ENCODE data around the gene ZNF883.
A peak's percentile ranks its signal among the peaks of the same experiment; 100 is the strongest.
"Not testable (repeated sequence)": the region's sequence is repeated elsewhere in the genome, so short reads cannot be mapped to it uniquely, and the experiment has no call there.

ZNF883 gene

GRCh38 chr9:113011911-113012381, at the start of gene ZNF883:
Gene ZNF883 (minus strand): TSS chr9:113012192.
- no peak for DNase-seq

DNA sequence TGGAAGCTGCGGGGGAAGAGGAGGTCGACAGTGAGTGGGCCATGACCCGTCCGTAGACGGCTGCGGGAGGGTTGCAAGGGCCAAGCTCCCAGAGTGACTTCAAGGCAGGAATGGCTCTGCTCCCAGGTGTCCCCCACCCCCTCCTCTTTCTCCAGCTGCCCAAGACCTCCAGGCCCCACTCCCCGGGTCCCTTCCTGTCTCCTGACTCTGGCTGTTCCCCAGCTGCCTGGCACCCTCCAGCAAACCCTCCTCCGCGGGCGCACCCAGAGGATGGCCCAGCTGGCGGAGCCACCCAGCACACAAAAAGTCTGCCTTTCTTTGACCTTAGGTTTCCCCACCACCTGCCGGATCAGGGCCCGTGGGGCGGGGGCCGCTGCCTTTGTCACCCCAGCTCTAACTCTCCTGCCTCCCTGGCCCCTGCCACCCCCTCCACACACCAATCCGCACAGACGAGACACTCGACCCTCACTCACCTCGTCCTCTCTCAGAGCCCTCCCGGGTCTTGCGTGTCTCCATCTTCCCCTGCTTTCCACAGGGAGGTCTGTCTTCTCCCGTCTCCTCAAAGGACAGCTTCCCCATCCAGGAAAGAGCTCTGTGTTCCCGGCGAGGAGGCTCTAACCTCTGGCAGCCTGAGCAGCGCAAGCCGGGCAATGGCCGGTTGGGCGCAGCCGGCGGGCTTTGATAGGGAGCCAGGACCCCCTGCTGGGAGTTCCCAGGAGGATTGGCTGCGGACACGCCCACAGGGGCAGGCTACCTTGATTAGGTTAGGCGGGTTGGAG, 49.3 kb upstream of the ZNF883 start:
- not testable (repeated sequence) for DNase-seq

DNA sequence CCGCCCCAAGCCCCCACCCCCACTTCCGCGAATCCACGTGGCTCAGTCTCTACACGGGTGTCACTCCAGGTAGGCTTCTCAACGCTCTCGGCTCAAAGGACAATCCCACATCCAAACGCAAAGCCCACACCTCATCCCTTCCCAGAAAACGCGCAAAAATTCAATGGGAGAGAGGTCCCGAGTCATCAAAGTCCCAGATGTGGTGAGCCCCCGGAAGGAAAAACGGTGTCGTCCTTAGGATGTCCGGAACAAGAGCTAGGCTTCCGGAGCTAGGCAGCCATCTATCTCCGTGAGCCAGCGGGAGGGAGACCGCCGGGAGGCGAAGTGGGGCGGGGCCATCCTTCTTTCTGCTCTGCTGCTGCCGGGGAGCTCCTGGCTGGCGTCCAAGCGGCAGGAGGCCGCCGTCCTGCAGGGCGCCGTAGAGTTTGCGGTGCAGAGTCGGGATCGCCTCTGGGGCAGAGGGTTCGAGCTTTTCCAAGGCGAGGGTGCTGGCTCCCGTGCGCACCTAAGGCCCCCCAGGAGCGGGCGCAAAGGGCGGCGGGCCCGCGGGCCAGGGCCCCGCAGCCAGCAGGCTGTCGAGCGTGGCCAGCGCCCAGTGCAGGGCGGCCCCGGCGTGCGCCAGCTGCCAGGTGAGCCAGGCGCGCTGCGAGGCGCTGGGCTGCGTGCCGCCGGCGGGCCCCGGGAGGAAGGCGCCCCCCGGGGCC, 47.7 kb upstream of the ZNF883 start:
- not testable (repeated sequence) for DNase-seq

DNA sequence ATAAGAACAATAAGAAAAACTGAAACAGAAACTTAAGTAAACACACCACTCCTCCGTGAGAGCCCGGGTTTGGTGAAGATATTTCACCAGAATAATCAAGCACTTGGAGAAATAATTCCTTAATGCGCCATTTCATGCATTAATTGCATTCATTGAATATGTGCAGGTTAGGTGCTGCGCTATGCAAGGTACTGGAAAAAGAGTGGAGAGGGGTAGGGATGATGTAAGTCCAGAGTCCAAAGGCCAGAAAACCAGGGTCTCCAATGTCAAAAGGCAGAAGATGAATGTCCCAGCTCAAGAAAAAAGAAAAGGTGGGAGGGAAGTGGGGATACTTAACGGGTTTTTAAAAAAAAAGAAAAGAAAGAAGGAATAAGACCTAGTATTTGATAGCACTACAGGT, 45.2 kb upstream of the ZNF883 start:
- DNase-seq: no peak

GRCh38 chr9:113056191-113057106, 44.5 kb upstream of the ZNF883 start, which contains the start of gene ZFP37:
Gene ZFP37 (minus strand): TSS chr9:113056724. CDS start chr9:113056688, 36 bp downstream.
- no peak for DNase-seq

GRCh38 chr9:113042884-113043657, 31.1 kb upstream of the ZNF883 start:
- no peak for DNase-seq

GRCh38 chr9:113026200-113026599, 14.2 kb upstream of the ZNF883 start:
- no peak for DNase-seq

DNA sequence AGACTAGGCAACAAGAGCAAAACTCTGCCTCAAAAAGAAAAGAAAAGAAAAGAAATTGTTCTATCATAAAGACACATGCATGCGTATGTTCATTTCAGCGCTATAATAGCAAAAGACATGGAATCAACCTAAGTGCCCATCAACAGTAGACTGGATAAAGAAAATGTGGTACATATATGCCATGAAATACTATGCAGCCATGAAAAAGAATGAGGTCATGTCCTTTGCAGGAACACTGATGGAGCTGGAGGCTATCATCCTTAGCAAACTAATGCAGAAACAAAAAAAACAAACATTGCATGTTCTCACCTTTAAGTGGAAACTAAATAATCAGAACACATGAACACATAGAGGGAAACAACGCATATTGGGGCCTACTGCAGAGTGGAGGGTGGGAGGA, 6.3 kb upstream of the ZNF883 start:
- DNase-seq: no peak

DNA sequence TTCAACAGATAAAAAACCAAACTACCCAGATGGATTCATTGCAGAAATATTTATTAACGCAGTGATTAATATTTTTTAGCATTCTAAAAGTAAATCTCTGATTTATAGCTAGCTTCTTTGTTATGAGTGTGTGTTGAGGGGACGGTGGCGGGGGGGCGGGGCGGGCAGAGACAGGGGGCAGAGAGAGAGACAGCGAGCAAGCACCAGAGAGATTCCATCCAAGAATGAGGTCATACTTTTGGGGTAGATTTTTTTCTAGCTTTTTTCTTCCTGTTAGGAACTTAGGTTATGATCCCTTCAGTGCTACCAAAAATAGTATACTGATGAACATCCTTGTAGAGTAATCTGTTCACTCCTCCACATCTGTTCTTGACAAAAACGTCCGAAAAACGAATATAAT, 500 bp upstream of the ZNF883 start:
- DNase-seq: no peak

GRCh38 chr9:113005777-113006176, 6.2 kb downstream of the ZNF883 start:
- DNase-seq: no peak

- no peak for DNase-seq
Observed at GRCh38 chr9:112997236-112997941, 14.6 kb downstream of the ZNF883 start.

GRCh38 chr9:112971415-112971814, 40.6 kb downstream of the ZNF883 start:
- peak; percentile 10 to 25 for DNase-seq

GRCh38 chr9:112970939-112971338, 41.1 kb downstream of the ZNF883 start:
- DNase-seq: no peak

DNA sequence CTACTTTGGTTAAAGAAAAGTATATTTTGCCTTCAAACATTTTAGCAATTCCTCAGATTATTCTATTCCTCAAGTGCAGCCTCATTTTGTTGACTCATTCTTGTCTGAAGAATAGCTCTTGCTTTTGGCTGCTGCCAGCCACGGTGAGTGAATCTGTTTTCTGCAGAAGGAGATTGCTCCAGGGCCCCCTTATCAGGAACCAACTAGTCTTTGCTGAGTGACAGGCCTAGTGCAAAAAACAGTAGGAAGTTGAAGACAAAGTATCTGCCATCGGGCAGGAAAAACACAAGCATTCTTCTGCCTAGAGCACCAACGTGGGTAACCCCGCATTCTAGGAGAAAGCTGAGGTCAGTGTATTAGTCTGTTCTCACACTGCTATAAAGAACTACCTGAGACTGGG, 42.3 kb downstream of the ZNF883 start:
- no peak for DNase-seq

DNA sequence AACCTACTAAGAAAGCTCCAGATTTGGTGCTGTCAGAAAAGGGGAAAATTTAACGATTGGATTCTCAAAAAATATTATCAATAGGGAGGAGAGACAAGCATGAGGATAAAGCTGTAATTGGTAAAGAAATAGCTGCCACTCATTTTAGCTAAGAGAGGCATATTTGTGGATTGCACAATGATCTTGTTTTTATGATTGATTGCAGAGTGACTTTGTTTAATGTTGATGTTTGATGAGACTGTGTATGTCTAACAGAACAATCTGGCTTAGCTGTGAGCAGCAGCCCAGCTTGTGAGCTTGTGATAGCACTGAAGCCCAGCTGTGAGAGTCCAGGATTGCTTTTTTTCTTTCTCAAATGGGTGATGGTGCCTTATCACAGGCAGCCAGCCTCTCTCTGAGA, 56.4 kb downstream of the ZNF883 start:
- DNase-seq: no peak

- no peak for DNase-seq
Observed at GRCh38 chr9:112945620-112946208, 66.3 kb downstream of the ZNF883 start.

- no peak for DNase-seq
Observed at GRCh38 chr9:112939418-112939817, 72.6 kb downstream of the ZNF883 start.

GRCh38 chr9:112933696-112934095, 78.3 kb downstream of the ZNF883 start:
- no peak for DNase-seq

DNA sequence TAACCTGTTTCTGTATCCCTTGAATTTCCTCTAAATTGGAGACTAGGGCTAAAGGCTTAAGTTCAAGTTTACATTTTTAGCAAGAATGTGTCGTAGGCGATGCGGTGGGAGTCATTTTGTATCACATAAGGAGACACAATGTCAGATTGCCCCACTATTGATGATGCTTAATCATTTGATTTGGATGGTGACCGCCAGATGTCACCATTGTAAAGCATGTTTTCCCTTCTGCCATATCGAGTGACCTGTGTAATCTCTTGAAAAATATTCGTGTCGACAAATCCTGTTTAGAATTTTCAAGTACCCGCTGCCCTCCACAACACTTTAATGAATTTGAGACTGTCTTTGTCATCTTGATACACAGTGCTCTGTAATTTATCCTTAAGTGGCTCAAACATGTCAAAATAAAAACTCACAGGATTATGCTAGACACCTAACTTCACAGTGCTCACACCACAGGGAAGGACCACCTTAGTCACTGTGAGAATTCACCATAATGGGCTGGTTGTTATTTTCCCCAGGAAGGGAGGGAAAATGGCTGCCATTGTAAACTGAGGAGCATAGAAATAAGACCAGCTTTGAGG, 86.8 kb downstream of the ZNF883 start:
- DNase-seq: peak in 1 of 2 experiments; percentile 9

DNA sequence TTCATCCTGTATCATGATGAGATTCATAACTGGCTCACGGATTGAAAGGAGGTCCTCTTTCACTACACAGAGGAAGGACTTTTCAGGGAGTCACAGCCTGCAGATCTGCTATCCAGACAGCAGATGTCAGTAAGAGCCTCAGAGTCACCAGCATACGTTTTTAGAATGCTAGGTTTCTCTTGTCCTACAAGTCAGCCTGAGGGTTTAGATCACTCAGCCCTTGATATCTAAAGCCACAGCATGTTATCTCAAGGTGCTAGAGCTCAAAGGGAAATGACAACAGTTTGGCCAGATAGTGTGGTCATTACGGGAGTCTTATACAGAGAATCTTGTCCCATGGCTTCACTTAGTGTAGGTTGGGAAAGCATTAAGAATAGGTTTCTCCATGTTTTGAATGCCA, 90.4 kb downstream of the ZNF883 start:
- DNase-seq: peak; percentile 27

GRCh38 chr9:112917987-112918362, 94.0 kb downstream of the ZNF883 start:
- no peak for DNase-seq

Data from AML-193 (cell line).